Measurements from ENCODE around the gene DKC1.

DKC1 gene

DNA sequence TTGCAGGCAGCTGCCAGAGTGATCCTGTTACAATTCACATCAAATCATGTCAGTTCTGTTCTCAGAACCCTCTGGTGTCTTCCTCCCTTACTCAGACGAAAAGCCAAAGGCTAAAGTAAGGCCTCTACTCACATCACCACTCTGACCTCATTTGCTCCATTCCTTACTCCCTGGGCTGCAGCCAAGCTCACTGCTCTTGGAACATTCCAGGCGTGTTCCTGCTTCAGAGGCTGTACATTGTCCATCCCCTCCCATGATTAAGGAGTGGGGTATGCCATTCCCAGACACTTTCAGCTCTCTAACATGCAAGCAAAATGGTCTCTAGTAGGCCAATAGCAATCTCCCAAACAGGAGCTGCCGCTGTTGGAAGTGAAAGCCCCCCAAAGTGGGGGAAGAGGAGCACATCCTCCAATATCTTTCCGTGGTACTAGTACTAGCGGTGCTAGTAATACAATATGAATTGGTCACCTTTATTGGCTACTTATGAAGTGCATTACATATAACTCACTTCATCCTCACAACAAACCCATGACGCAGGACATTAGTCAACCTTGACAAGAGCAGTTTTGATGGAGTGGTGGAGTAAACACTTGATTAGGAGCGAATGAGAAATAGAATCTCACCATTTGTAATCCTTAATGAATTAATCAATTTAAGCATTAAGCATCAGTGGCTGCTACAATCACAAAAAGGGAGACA, 26.8 kb upstream of the DKC1 start:
- DNase-seq (ENCODE audit: insufficient read length, low spot score) (no peak), FAIRE-seq (no peak)

GRCh38 chrX:154737136-154737535, 25.5 kb upstream of the DKC1 start:
- FAIRE-seq (no peak), DNase-seq (ENCODE audit: insufficient read length, low spot score) (no peak)

GRCh38 chrX:154738011-154738738, 24.5 kb upstream of the DKC1 start:
- DNase-seq (ENCODE audit: insufficient read length, low spot score) (no peak), FAIRE-seq (no peak)

GRCh38 chrX:154739952-154740465, 22.7 kb upstream of the DKC1 start:
- FAIRE-seq (no peak), DNase-seq (ENCODE audit: insufficient read length, low spot score) (no peak)

- FAIRE-seq = no peak
- no peak for DNase-seq (ENCODE audit: insufficient read length, low spot score)
These were observed 20.1 kb upstream of the DKC1 start for GRCh38 chrX:154742613-154743012.

DNA sequence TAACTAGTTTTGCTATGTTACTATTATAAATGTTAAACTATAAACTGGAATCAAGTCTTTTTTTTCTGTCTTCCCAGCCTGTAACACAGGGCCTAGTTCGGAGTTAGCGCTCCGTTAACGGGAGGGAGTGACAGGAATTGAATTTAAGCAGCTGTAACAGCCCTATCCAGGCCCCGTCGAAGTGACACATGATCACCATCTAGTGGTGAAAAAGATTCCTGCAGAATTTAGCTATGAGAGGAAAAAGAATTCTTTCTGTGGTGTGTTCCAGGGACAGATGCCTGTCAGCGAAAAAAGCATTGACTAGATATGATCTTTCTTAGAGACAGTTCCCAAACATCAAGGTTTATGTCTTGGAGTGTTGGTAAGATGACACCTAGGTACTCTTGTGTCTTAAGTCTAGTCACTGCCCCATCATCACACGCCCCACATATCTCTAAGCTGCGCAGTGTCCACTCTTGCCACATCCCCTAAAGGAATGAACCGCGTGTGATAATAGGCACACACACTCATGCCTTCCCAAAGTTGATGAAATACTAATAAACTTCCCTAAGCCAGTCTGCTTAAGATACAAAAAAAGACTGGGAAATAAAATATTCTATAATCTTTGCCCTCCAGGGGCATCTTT, 13.8 kb upstream of the DKC1 start:
- no peak for DNase-seq (ENCODE audit: insufficient read length, low spot score)
- FAIRE-seq = no peak

DNA sequence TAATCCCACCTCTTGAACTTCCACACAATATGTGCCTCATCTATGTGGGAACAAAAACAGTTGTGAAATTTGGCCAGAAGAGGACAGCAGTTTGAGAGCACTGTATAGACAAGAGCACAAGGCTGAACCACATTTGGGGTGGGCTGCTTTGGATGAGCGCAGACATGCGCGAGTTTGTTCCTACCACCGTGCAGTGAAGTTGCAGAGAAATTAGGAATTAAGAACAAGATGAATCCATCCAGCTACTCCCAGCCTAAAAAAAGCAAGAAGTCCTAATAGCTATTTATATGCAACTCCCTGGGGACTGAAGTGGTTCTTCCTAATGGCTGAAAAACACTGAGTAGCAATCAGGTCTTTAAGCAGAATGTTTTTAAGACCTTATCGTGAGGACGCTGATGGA, 12.8 kb upstream of the DKC1 start:
- DNase-seq (ENCODE audit: insufficient read length, low spot score) = no peak
- FAIRE-seq = no peak

DNA sequence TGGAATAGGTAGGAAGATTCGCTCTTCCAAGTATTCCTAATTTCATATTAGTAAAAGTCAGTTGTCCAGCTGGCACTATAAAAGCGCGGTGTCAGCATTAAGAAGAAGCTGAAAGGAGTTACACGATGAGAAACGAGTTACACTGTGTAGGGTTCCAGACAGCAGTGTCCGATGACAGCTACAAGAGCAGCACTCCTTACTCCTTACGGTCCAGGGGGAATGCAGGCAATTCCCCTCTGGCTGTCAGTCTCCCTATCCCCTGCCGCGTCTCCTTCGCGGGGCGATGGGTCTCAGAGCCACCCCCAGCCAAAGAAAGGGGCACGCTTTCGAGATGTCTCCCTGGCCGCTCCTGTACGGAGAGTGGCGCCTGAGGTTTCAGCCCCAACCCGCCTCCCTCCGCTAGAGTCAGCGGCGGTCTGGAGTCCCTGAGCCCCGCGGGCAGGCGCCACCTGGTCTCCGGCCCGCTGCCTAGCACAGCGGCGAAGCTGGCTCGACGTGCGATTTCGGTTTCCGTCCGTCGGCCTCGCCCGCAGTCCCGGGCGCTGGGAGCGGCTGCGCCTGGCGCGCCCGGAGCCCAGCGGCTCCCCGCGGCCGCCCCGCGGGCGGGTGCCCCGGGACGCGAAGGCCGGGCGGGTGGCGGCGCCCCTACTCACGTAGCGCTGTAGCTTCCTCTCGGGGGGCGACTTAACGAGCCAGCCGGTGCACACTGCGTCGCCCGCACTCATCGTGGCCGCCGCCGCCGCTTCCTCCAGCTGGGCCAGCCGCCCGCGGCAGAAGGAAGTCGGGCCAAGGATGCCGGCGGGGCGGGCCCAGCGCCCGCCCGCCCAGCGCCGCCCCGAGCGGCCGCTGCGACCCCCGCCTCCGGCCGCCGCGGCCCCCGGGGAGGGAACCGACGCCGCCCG, 12.1 kb upstream of the DKC1 start, which contains the start of gene GAB3:
GAB3 (minus strand) TSS at position 777 of the 902 bp plus-strand sequence; CDS start at position 725, 52 bp downstream.
- DNase-seq (ENCODE audit: insufficient read length, low spot score) (no peak), FAIRE-seq (no peak)

GRCh38 chrX:154751203-154751668, 11.4 kb upstream of the DKC1 start:
- no peak for FAIRE-seq
- DNase-seq (ENCODE audit: insufficient read length, low spot score) = no peak

DNA sequence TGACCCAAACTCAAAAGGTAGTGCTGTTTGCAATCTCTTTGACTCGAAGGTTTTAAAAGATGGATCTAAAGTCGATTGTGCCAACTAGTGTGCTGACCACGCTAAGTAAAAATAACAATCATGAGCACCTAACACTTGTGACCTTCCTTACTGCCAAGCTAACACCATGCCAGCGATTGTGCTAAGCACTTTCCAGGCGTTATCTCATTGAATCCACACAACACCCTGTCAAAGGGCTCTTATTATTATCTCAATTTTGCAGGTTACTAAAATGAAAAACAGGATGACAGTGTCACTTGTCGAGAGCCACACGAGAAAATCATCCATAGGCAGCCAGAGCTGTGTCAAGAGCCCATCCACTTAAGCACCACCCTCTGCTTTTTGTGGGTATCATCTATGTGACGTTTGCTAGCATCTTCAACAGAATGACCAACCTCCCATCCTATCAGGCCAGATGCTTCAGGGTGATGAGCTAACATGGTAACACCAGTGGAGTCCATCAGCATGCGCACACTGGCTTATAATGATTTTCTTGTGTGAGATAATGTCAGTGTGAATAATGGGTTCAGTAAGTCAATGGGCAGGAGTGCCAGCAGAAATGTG, 10.9 kb upstream of the DKC1 start:
- DNase-seq (ENCODE audit: insufficient read length, low spot score) (no peak), FAIRE-seq (no peak)

DNA sequence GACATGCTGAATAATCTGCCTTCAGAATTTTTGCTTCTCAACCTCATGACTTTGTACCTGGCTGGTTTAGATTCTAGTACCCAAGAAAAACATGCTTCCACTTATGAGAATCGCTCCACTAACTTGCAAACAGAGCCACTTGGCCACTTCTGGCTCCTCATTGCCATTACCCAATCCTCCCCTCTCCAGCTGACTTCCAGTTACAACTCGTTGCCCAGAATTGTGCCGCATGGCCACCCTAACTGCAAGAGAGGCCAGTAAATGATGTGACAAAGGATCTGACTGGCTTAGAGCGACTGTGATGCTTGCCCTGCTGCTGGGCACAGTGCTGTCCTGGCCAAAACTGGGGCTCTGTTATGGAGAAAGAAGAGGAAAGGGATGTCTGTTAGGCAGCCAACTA, 4.0 kb upstream of the DKC1 start:
- FAIRE-seq (no peak), DNase-seq (ENCODE audit: insufficient read length, low spot score) (no peak)

GRCh38 chrX:154761977-154762536, 607 bp upstream of the DKC1 start:
- no peak for FAIRE-seq

GRCh38 chrX:154774622-154775021, 12.0 kb downstream of the DKC1 start:
- FAIRE-seq (no peak), DNase-seq (ENCODE audit: insufficient read length, low spot score) (no peak)

More at GRCh38 chrX:154761977-154762536, 607 bp upstream of the DKC1 start:
- no peak for DNase-seq (ENCODE audit: insufficient read length, low spot score)

DNA sequence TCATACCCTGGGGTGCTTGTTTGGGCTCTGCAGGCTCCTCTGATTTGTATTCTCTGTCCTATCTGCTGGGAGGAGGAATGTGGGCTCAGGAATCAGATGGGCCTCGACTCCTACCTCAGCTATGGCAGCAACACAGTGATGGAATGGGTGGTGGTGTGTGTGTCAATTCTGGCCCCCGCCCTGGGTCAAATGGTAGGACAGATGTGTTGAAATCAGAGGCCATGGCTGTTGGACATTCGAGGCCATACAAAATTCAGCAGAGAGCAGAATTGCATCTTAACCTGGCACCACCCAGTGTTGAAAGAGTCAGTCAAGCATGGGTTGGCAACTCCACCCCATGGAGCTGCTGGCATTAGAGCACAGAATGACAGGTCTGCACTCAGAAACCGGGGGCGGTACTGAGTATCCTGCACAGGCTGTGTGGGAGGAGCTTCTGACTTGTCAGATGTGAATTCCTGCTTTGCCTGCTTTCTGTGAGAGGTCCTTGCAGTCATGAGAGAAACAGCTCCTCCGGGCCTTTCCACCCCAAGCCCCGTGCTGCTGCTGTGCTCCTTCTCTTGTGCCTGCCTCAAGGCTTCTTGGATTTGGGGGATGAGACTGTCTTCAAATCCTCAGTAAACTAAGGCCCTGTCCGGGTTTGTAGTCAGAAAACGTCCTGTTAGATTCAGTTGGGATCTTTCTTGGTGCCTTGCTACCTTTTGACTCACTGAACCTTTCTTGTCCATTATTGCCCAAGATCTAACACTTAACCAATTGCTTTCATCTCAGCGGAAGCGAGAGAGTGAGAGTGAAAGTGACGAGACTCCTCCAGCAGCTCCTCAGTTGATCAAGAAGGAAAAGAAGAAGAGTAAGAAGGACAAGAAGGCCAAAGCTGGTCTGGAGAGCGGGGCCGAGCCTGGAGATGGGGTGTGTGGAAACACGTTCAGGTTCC, 13.0 kb downstream of the DKC1 start:
- DNase-seq (ENCODE audit: insufficient read length, low spot score) (no peak), FAIRE-seq (no peak)

GRCh38 chrX:154776753-154777152, 14.1 kb downstream of the DKC1 start:
- DNase-seq (ENCODE audit: insufficient read length, low spot score) (no peak), FAIRE-seq (no peak)

- FAIRE-seq (no peak), DNase-seq (ENCODE audit: insufficient read length, low spot score) (no peak)
These were observed 16.6 kb downstream of the DKC1 start for GRCh38 chrX:154779261-154779660.

GRCh38 chrX:154780968-154781367, 18.3 kb downstream of the DKC1 start:
- DNase-seq (ENCODE audit: insufficient read length, low spot score) (no peak), FAIRE-seq (no peak)

DNA sequence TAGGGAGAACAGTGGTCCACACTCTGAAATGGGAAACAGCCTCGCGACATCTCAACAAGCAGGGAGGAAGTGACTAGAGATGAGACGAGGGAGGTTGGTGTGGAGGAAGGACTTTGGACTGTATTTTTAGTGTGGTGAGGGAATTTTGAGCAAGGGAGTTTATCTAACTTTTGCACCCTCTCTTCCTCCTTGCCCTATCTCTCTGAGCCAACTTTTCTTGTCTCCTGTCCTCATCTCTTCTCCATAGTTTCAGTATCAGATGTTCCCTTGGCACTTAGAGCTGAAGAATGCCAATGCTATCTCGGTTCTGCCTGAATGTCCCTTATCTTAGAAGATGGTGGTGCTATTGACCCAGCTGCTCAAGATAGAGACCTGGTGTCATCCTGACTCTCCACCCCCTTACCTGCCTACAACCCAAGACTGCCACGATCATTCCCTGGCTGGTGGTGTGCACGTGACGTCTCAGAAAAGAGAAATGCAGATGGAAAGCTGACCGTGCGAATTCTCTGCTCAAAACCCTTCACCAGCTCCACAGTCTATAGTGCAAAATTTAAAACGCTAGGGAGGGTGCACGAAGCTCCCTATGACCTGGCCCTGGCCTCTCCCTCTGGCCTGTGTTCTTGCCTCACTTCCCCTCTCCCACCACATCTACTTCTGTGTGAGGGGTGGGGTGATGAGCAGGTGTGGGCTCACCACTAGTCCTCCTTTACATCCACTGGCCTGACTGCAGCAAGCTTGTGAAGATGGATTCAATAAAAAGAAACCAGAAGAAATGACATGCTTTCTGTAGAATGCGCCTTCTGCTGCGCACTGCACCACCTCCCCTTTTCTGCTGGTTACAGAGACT, 21.7 kb downstream of the DKC1 start:
- no peak for FAIRE-seq
- DNase-seq (ENCODE audit: insufficient read length, low spot score) = no peak

Data from HTR-8/SVneo (cell line).